DMS79 treated with DMSO at 0.1 percent for 48 hours (cell line): ENCODE results near the gene DZIP1L.

Experiments
- DNase-seq: peaks from one replicate; lab custom pipeline; 2025; lab: John Stamatoyannopoulos, UW

The DZIP1L gene

GRCh38 chr3:138032567-138032966, 82.8 kb downstream of the DZIP1L start:
- DNase-seq = no peak

- no peak for DNase-seq
Observed at GRCh38 chr3:138031536-138031935, 83.9 kb downstream of the DZIP1L start.

- no peak for DNase-seq
Observed at GRCh38 chr3:138030734-138031280, 84.6 kb downstream of the DZIP1L start.

- DNase-seq = no peak
Observed at GRCh38 chr3:138027821-138028220, 87.6 kb downstream of the DZIP1L start.

- no peak for DNase-seq
Observed at GRCh38 chr3:138025553-138025952, 89.9 kb downstream of the DZIP1L start.

GRCh38 chr3:138023754-138024153, 91.7 kb downstream of the DZIP1L start:
- DNase-seq = no peak

GRCh38 chr3:138019281-138020069, 95.9 kb downstream of the DZIP1L start:
- DNase-seq = peak; percentile 16

- no peak for DNase-seq
Observed at GRCh38 chr3:138016065-138016464, 99.3 kb downstream of the DZIP1L start.

- no peak for DNase-seq
Observed at GRCh38 chr3:138012526-138012925, 102.9 kb downstream of the DZIP1L start.
